Fibroblast of peridontal ligament (primary cell): Measurements from ENCODE around the gene NGF.
"Not testable (repeated sequence)": the region's sequence is repeated elsewhere in the genome, so short reads cannot be mapped to it uniquely, and the experiment has no call there.

Experiments used
- DNase-seq: peaks from one replicate; pipeline ENCODE4 v3.0.0-alpha.2; 2010; ENCODE audit errors: extremely low read depth

The NGF gene

GRCh38 chr1:115337633-115338456 is at the start of gene NGF:
TSS of gene NGF (minus strand) at chr1:115338249. CDS start at chr1:115286795, 51,454 bp downstream.
- DNase-seq = peak; percentile 72

DNA sequence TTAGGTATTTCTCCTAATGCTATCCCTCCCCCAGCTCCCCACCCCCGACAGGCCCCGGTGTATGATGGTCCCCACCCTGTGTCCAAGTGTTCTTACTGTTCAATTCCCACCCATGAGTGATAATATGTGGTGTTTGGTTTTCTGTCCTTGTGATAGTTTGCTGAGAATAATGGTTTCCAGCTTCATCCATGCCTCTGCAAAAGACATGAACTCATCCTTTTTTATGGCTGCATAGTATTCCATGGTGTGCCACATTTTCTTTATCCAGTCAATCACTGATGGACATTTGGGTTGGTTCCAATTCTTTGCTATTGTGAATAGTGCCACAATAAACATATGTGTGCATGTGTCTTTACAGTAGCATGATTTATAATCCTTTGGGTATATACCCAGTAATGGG is 45.4 kb upstream of the NGF start:
- DNase-seq = not testable (repeated sequence)

GRCh38 chr1:115379943-115380342 is 41.9 kb upstream of the NGF start:
- DNase-seq = no peak

- peak; percentile 63 for DNase-seq
Observed at GRCh38 chr1:115377411-115377810, 39.4 kb upstream of the NGF start.

GRCh38 chr1:115374598-115374997 is 36.5 kb upstream of the NGF start:
- DNase-seq = no peak

- peak; percentile 69 for DNase-seq
Observed at GRCh38 chr1:115373305-115373704, 35.3 kb upstream of the NGF start.

DNA sequence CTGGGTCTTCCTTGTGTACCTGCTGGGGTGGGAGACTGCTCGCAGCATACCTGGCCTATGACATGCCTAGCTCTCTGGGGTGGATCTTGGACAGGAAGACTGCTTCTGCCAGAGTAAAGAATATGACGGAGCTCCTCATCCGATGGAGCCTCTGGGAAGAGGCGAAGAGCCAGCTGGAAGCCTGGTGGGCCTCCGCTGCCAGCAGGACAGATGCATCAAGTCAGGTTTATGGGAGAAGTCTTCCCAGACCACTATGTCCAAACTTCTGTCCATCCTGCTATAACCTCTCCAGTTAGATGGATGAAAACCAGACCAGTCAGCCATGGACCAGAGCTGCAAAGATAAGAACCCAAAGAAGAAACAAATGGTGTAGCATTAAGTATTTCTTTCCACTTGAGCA is 27.7 kb upstream of the NGF start:
- no peak for DNase-seq

DNA sequence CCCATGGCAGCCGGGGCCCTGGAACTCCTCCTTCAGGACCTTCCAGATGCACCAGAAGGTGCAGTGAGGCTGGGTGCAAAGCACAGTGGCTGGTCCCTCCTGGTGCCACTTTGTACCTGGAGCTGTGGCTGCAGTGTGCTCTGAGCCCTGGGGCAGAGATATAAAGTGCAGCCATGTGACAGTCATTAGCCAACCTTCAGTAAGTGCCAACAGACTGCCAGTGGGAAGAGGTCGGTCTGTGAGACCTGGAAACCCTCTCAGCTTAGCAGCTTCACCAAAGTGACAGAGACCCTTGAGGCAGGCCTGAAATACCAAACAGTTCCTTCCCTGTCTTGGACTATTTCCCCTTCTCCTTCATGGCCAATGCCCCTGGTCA is 26.7 kb upstream of the NGF start:
- no peak for DNase-seq

DNA sequence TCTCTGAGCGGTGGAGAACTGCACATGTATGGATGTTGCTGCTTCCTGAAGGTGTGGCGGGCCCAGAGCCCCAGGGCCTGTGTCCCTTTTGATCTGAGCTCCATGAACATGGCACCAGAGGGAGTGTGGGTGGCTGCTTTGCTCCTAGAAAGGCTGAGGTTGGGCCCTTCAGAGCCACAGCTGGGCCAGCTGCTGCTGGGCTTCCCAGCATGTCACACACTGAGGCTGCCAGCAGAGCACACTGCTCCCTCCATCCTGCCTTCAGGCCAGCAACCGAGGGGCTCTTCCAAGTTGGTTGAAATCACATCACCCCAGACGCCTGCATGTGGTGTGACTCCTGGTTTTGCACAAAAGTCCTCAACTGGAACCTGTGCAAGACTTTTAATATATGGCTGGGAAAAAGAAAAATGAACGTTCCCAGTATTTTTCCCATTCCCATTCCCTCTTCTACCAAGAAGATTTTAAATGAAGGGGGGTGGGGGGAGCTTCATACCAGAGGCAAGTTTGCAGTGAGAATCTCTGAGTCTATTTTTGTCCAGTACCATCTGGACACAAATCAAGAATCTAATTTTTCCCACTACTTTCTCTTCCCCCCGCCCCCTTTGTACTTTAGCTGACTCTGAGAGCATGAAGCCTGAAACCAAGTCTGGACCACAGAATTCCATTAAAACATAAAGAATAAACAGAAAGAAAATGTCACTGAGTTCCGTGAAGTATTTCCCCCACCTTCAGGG is 26.2 kb upstream of the NGF start:
- DNase-seq = peak; percentile 90

- DNase-seq = no peak
Observed at GRCh38 chr1:115363171-115363570, 25.1 kb upstream of the NGF start.

DNA sequence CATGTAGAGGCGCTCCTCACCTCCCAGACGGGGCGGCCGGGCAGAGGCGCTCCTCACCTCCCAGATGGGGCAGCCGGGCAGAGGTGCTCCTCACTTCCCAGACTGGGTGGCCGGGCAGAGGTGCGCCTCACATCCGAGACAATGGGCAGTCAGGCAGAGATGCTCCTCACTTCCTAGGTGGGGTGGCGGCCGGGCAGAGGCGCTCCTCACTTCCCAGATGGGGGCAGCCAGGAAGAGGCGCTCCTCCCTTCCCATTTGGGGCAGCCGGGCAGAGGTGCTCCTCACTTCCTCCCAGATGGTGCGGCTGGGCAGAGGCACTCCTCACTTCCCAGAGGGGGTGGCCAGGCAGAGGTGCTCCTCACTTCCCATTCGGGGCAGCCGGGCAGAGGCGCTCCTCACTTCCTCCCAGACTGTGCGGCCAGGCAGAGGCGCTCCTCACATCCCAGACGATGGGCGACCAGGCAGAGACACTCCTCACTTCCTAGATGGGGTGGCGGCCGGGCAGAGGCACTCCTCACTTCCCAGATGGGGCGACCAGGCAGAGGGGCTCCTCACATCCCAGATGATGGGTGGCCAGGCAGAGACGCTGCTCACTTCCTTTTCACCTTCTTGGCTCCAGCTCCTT is 22.6 kb upstream of the NGF start:
- not testable (repeated sequence) for DNase-seq

- not testable (repeated sequence) for DNase-seq
Observed at GRCh38 chr1:115359787-115360452, 21.9 kb upstream of the NGF start.

DNA sequence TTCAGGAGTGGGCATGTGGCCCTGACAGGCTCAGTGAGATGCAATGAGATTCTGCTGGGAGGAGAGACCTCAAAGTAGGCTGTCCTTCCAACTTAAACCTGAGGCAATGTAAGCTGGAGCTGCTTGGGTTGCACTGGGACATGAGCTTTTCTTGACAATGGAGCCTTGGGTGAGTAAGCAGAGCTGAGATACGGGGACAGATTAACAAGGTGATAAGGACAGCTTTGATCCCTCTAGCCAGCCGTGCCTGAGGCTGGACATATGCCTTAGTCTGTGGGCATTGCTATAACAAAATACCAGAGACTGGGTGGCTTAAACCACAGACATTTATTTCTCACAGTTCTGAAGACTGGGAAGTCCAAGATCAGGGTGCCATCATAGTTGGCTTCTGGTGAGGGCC is 18.3 kb upstream of the NGF start:
- DNase-seq = no peak

DNA sequence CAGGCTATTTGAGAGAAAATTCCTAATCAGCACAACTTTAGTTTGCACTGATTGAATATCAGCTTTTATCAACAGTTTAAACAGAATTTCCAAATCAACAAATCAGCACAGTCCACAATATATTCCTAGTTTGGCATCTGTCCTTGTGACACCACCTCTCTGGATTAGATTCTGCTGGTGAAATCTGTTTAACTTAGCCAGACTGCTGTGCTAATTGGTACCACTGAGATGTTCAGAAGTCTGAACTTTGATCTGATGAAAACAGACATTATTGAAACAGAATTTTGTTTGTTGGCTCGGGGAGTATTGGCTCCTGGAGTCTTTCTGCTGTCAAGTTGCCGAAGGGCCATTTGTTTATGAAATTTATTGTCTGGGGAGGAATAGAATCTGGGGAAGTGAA is 17.0 kb upstream of the NGF start:
- DNase-seq = no peak

- DNase-seq = no peak
Observed at GRCh38 chr1:115351143-115351542, 13.1 kb upstream of the NGF start.

- peak; percentile 69 for DNase-seq
Observed at GRCh38 chr1:115348636-115349035, 10.6 kb upstream of the NGF start.

DNA sequence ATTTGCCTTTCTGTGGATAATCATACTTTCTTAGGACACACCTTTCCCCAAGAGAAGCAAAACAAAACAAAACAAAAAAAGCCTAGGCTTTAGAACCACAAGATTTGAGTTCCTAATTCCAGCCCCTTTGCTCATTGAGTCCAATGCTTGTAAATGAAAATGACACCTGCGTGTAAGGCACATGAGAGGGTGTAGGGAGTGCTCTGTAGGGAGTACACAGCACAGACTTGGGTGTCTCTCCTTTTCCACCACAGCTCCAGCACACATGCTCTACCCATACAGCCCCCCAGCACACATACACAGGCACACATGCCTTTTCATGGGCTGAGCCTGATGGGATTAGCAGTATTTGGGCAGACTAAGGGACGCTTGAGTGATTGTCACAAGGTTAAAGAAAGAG is 9.2 kb upstream of the NGF start:
- no peak for DNase-seq

- no peak for DNase-seq
Observed at GRCh38 chr1:115343200-115343737, 5.2 kb upstream of the NGF start.

DNA sequence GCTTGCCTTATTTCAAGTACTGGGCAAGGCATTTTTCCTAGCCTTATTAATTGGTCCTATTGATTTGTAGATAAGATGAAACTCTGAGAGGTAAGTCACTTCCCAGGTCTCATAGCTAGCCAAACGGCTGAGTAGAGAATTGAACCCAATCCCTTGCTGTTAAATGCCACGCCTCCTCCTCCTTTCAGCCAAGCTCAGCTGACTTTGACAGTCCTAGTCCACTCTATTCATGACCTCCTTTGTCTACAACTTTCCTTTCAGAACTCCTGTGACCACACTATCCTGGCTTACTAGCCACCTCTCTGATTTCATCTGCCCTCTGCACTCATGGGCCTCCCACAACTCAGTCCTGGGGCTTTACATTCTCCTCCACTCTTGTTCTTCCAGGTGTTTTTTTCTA is 3.9 kb upstream of the NGF start:
- no peak for DNase-seq

DNA sequence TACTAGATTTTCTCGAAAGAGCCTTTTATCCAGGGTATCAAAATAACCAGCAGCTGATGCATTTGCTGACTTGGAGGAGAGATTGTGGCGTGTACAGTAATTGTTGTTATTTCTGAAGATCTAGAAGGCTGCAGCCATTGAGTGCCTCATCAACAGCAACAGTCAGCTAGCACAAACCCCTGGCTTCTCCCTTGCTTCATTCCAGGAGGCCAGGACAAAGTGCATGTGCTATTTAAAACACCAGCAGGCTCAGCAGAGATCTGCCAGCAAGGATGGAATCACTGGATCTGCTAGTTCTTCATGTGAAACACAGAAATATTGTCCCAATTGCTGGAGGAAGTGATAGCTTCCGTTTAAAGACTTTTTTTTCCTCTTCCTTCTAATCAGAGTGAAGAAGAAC is 2.8 kb upstream of the NGF start:
- no peak for DNase-seq

- DNase-seq = no peak
Observed at GRCh38 chr1:115338457-115338820, 390 bp upstream of the NGF start.

GRCh38 chr1:115337276-115337632 is 795 bp downstream of the NGF start:
- no peak for DNase-seq
